MM.1S (cell line): ENCODE measurements around the gene AGPAT2.

Experiments used
- DNase-seq: peaks from one replicate; pipeline ENCODE4 v3.0.0-alpha.2; 2015
- H2AFZ ChIP-seq: fragments of 300-600 bp; sonication (generic); 2 replicates; pipeline ENCODE4 v1.6.0; 2016; ENCODE audit warnings: antibody characterized with exemption, low read length
- H3F3A ChIP-seq: fragments of 300-600 bp; sonication (generic); 2 replicates; pipeline ENCODE4 v1.6.1; 2016; ENCODE audit warnings: mild to moderate bottlenecking, antibody characterized with exemption, low read length, moderate library complexity, mixed read lengths; ENCODE audit not compliant: insufficient read depth
- H3K27ac ChIP-seq: fragments of 300-600 bp; sonication (generic); 2 replicates; pipeline ENCODE4 v1.5.1; 2016; ENCODE audit warnings: mild to moderate bottlenecking, low read length
- H3K27me3 ChIP-seq: fragments of 300-600 bp; sonication (generic); replicated peaks from 2 replicates; pipeline ENCODE4 v1.6.0; 2016; ENCODE audit warnings: low read length; ENCODE audit not compliant: insufficient read depth
- H3K36me3 ChIP-seq: fragments of 300-600 bp; sonication (generic); replicated peaks from 2 replicates; pipeline ENCODE4 v1.6.1; 2016; ENCODE audit warnings: mild to moderate bottlenecking, low read length, mixed read lengths; ENCODE audit not compliant: insufficient read depth
- H3K4me1 ChIP-seq: fragments of 300-600 bp; sonication (generic); 2 replicates; pipeline ENCODE4 v1.6.1; 2016; ENCODE audit warnings: low read length, mixed read lengths
- H3K4me2 ChIP-seq: fragments of 300-600 bp; sonication (generic); 2 replicates; pipeline ENCODE4 v1.6.0; 2016; ENCODE audit warnings: low read depth, low read length
- H3K4me3 ChIP-seq: fragments of 300-600 bp; sonication (generic); 2 replicates; pipeline ENCODE4 v1.5.1; 2016; ENCODE audit warnings: low read length, mixed read lengths
- H3K79me2 ChIP-seq: fragments of 300-600 bp; sonication (generic); 2 replicates; pipeline ENCODE4 v1.6.1; 2016; ENCODE audit warnings: mixed run types, low read length, mixed read lengths
- H3K9ac ChIP-seq: fragments of 300-600 bp; sonication (generic); 2 replicates; pipeline ENCODE4 v1.6.1; 2016; ENCODE audit warnings: low read length, mixed read lengths
- H3K9me2 ChIP-seq: fragments of 300-600 bp; sonication (generic); replicated peaks from 2 replicates; pipeline ENCODE4 v1.6.1; 2016; ENCODE audit warnings: mild to moderate bottlenecking, low read length, mixed read lengths; ENCODE audit not compliant: insufficient read depth
- H3K9me3 ChIP-seq: fragments of 300-600 bp; sonication (generic); replicated peaks from 2 replicates; pipeline ENCODE4 v1.6.1; 2016; ENCODE audit warnings: mild to moderate bottlenecking, low read length, mixed read lengths; ENCODE audit not compliant: insufficient read depth
- H4K20me1 ChIP-seq: fragments of 300-600 bp; sonication (generic); 2 replicates; pipeline ENCODE4 v1.6.1; 2016; ENCODE audit warnings: mild to moderate bottlenecking, low read length, moderate library complexity, mixed read lengths; ENCODE audit not compliant: insufficient read depth
- EZH2 ChIP-seq: fragments of 300-600 bp; sonication (generic); optimal IDR thresholded peaks from 2 replicates; pipeline ENCODE3; 2017; ENCODE audit warnings: low read depth, mild to moderate bottlenecking, antibody characterized with exemption, low read length, mixed read lengths
- EZH2phosphoT487 ChIP-seq: fragments of 300-600 bp; sonication (generic); IDR thresholded peaks from 2 replicates; pipeline ENCODE4 v1.6.1; 2018; ENCODE audit warnings: antibody characterized with exemption, low read length
- TF ChIP-seq, protein P1 (sequence below): fragments of 300-600 bp; sonication (generic); IDR thresholded peaks from 2 replicates; pipeline ENCODE4 v1.5.1; 2016; ENCODE audit warnings: antibody characterized with exemption, low read length, mixed read lengths

Gene AGPAT2

DNA sequence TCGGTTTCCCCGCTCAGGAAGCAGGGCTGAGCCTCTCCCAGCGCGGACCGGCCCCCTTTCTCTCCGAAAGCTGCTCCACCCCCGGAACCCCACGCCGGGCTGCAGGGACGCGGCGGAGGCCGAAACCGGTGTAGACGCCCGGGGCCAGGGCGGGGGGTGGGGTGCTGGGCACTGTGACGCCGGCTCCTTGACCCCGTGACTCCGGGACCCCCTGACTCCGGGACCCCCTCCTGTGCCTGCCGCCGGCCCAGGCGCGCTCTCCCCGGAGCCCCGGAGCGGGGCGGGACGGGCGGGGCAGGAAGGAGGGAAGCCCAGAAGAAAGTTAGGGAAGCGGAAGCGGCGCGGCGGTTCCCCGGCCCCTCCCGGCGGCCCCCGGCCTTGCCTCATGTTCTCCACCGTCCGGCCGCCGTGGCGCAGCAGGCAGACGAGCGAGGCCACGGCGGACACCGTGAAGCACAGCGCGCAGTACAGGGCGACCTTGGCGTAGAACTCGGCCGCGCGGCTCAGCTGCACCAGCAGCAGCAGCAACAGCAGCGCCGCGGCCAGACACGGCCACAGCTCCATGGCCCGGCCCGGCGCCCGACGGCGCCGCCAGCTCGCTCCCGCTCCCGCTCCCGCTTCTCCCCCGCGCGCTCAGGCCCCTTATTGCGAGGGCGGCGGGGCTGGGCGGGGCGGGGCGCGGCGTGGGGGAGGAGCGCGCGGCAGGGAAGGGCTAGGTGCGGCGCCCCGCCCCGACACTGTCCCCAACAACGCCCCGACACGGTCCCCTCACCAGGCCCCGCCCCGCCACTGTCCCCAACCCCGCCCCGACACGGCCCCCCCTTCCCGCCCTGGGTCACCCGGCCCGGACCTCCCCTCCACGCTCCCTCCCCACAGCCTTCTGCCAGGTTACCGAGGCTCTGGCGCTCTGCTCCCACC is at the start of gene AGPAT2:
TSS of gene AGPAT2 (minus strand) at position 664 of the 918 bp plus-strand sequence. CDS start at position 564, 100 bp downstream.
- H3F3A ChIP-seq, result no peaks in the 10 kb centered on the region
- TF ChIP-seq, protein P1, sequence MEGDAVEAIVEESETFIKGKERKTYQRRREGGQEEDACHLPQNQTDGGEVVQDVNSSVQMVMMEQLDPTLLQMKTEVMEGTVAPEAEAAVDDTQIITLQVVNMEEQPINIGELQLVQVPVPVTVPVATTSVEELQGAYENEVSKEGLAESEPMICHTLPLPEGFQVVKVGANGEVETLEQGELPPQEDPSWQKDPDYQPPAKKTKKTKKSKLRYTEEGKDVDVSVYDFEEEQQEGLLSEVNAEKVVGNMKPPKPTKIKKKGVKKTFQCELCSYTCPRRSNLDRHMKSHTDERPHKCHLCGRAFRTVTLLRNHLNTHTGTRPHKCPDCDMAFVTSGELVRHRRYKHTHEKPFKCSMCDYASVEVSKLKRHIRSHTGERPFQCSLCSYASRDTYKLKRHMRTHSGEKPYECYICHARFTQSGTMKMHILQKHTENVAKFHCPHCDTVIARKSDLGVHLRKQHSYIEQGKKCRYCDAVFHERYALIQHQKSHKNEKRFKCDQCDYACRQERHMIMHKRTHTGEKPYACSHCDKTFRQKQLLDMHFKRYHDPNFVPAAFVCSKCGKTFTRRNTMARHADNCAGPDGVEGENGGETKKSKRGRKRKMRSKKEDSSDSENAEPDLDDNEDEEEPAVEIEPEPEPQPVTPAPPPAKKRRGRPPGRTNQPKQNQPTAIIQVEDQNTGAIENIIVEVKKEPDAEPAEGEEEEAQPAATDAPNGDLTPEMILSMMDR, result no peak
- peak; percentile 52 for TF ChIP-seq EZH2
- no peaks in the 10 kb centered on the region for H3K9me2 ChIP-seq
- H3K9ac ChIP-seq, result no peak within 1 kb of the TSS
- H3K4me3 ChIP-seq, result peak within 1 kb of the TSS; percentile 57
- H3K27ac ChIP-seq, result no peak within 1 kb of the TSS
- H4K20me1 ChIP-seq, result no peaks in the 10 kb centered on the region
- H3K27me3 ChIP-seq, result peaks cover 91% of the 10 kb centered on the region
- peak within 1 kb of the TSS; percentile 79 for H3K4me2 ChIP-seq
- no peaks in the 10 kb centered on the region for H3K4me1 ChIP-seq
- H3K79me2 ChIP-seq, result no peaks in the 10 kb centered on the region
- H3K9me3 ChIP-seq, result no peaks in the 10 kb centered on the region
- DNase-seq, result no peak
- peak within 1 kb of the TSS; percentile 63; the same call in 1 of the 2 replicates for H2AFZ ChIP-seq
- H3K36me3 ChIP-seq, result no peaks in the 10 kb centered on the region

DNA sequence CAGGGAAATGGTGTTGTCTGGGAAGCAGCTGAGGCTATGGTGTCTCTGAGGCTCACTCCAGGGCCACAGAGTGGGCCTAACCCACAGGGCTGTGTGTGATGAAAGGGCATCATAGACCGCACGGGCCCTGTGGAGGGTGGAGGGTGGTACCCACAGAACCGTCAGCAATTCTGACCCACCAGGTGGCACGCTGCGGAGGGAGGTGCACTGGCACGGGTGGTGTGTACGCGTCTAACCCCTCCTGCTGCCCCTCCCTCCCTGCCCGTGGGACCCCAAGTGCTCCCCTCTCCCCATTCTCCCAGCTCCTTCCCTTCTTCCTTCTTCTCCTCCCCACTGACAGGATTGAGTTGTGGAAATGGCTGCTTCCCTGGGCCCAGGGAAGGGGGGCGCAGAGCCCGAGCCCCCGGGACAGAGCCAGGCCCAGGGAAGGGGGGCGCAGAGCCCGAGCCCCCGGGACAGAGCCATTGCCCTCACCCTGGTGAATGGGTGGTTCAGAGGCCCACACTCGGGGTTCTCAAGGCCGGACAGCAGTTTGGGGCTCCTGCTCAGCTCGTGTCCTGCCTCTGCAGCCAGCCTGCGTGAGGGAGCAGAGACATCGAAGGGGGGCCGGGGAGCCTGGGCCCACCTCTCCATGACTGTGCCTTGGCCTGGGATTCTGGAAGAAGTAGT is 48.7 kb upstream of the AGPAT2 start:
- DNase-seq, result no peak
- no peak overlapping the region for H2AFZ ChIP-seq
- TF ChIP-seq EZH2phosphoT487 (no peak), EZH2 (no peak)
- TF ChIP-seq, protein P1, result no peak
- H3K9ac ChIP-seq, result no peak overlapping the region
- H3K4me2 ChIP-seq, result no peak overlapping the region
- H3K9me3 ChIP-seq, result no peaks in the 10 kb centered on the region
- no peak overlapping the region for H3K27ac ChIP-seq
- H3K27me3 ChIP-seq, result peaks cover 59% of the 10 kb centered on the region
- H3K36me3 ChIP-seq, result no peaks in the 10 kb centered on the region
- H3K4me3 ChIP-seq, result no peak overlapping the region
- H3K4me1 ChIP-seq, result no peaks in the 10 kb centered on the region
- no peaks in the 10 kb centered on the region for H3F3A ChIP-seq
- H3K79me2 ChIP-seq, result no peaks in the 10 kb centered on the region
- H3K9me2 ChIP-seq, result no peaks in the 10 kb centered on the region
- H4K20me1 ChIP-seq, result no peaks in the 10 kb centered on the region

DNA sequence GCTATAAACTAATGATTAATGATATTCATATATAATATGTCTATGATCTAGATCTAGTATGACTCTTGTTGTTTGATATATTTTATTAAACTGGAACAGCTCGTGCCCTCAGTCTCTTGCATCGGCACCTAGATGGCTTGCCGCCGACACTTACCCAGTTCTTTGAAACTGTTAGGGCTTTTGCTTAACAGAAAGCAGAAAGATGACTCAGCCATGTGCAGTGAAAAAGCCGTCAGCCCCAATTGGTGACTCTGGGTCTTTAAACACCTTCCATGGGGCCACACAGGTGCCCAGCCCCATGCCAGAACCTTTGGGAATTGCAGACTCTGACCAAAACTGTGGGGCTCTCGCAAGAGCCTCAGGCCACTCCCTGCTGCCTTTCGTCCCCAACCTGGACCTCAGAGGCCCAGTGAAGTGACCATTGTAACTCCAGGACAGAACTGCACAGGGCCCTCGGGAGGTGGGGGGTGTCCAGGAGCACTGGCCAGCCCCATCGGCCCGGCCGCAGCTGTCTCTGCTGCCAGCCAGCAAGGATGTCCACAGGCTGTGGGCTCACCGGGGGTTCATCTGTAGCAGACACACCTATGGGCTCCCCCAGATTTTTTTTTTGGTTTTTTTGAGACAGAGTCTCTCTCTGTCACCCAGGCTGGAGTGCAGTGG is 47.7 kb upstream of the AGPAT2 start:
- Histone ChIP-seq H3K27me3 (peaks cover 49% of the 10 kb centered on the region), H3K9me2 (no peaks in the 10 kb centered on the region), H3K79me2 (no peaks in the 10 kb centered on the region), H3K9me3 (no peaks in the 10 kb centered on the region), H2AFZ (no peak overlapping the region), H3F3A (no peaks in the 10 kb centered on the region), H3K4me3 (no peak overlapping the region), H3K4me2 (no peak overlapping the region), H3K27ac (no peak overlapping the region), H3K4me1 (no peaks in the 10 kb centered on the region), H3K36me3 (no peaks in the 10 kb centered on the region), H3K9ac (no peak overlapping the region), H4K20me1 (no peaks in the 10 kb centered on the region)
- DNase-seq, result no peak
- TF ChIP-seq, protein P1, result no peak
- no peak for TF ChIP-seq EZH2
- TF ChIP-seq EZH2phosphoT487, result no peak
